HL-60/S4 treated with retinoic acid at 250 ng/mL for 4 days and 3 days (cell line): ENCODE results near the gene PDE4B.

Experiments
- in situ Hi-C: fragments of 300-500 bp; cut with MboI; formaldehyde crosslinking; loops from 2 replicates; pipeline ENCODE4 v1.7.0; 2022; ENCODE audit warnings: low sequenced_read_pairs

Gene PDE4B

DNA sequence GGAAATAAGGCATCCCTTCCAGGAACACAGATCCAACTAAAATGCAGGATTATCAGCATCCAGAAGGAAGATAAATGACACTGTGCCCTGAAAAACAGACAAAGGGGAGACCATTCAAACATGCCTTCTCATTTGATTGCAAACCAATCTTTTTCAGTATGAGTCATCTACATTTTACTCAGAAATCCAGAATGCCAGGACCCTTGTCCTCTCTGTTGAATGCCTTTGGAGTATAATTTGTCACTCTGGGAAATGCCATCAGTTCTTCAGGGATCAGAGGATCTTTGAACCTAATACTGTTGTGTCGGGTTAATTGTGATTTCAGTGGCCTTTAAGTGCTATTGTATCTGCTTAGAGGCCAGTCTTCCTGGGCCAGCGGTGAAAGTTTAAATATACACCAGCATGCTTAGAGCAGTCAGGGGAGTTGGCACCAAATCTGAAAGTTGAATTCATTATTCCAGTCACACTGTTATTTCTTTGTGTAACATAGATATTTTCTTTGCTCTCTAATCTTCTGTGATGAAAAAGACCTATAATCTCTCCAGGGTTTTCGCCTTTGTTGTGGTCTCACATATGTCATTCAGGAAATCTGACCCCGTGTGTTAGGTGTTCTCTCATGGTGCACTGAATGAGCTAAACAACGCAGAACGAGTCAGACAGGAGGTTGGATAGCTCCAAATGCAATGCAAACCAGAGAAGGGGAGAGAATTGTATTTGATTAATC, 376.4 kb downstream of the PDE4B start:
- in situ Hi-C loops, result no loop called here

DNA sequence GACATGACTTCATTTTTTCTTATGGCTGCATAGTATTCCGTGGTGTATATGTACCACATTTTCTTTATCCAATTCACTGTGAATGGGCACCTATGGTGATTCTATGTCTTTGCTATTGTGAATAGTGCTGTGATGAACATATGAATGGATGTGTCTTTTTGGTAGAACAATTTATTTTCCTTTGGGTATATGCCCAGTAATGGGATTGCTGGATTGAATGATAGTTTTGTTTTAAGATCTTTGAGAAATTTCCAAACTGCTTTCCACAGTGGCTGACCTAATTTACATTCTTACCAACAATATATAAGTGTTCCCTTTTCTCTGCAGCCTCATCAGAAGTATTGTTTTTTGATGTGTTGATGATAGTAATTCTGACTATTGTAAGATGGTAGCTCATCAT, 379.6 kb downstream of the PDE4B start:
- in situ Hi-C loops, result no loop called here

DNA sequence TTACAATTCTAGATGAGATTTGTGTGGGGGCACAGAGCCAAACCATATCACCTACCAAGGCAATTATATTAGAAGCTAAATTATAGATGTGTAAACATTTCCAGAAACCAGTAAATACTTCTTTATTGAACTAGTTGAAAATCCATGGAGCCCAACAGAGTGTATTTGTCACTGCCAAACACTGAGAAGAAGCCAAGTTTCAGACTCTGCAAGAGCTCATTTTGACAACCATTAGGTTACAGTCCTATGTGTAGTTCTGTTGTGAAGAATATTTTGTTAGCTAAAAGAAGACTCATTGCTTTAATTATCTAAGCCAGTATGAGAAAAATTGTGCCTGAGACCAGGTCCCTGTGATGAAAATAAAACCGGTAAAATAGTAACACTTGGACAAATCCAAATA, 382.4 kb downstream of the PDE4B start:
- in situ Hi-C loops, result no loop called here

GRCh38 chr1:66175581-66175980, 382.9 kb downstream of the PDE4B start:
- in situ Hi-C loops, result no loop called here

DNA sequence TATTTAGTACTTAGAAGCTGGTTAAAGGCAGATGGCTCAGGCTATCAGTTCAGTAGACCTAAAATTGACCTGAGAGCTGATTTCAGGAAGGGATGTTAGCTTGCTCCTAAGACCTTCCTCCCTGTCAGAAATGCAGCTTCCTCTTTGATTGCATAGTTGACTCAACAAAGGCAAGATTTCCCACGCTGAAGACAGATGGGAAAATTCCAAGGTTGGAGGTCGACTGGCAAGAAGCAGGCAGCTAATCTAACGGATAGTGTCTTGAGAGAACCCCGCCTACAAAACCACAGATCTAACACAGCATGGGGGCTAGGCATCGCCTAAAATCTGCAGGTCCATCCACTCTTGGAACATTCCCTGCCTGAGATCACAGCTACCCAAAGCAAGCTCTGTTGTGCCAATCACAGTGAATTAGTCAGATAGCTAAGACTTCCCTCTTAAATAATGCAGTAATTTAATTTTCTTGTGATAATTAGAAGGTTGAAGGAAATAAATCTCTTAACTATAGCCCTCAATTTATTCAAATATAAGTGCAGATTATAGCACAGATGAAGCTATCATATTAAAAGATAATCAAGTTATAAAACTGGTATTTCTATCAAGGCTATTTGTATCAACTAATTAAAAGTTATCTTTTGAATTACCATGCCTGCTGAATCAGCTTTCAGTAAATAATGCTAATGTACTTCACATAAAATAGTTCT, 383.5 kb downstream of the PDE4B start:
- in situ Hi-C loops, result no loop called here

- in situ Hi-C loops, result no loop called here
These were observed 384.1 kb downstream of the PDE4B start for GRCh38 chr1:66176832-66177231.

GRCh38 chr1:66177510-66177909, 384.8 kb downstream of the PDE4B start:
- in situ Hi-C loops, result no loop called here

- in situ Hi-C loops, result no loop called here
These were observed 389.3 kb downstream of the PDE4B start for GRCh38 chr1:66182026-66182425.

- in situ Hi-C loops, result no loop called here
These were observed 390.0 kb downstream of the PDE4B start for GRCh38 chr1:66182551-66183178.

GRCh38 chr1:66183400-66183799, 390.7 kb downstream of the PDE4B start:
- in situ Hi-C loops, result no loop called here

GRCh38 chr1:66197120-66197519, 404.4 kb downstream of the PDE4B start:
- in situ Hi-C loops, result no loop called here

- in situ Hi-C loops, result no loop called here
These were observed 405.1 kb downstream of the PDE4B start for GRCh38 chr1:66197785-66198184.

DNA sequence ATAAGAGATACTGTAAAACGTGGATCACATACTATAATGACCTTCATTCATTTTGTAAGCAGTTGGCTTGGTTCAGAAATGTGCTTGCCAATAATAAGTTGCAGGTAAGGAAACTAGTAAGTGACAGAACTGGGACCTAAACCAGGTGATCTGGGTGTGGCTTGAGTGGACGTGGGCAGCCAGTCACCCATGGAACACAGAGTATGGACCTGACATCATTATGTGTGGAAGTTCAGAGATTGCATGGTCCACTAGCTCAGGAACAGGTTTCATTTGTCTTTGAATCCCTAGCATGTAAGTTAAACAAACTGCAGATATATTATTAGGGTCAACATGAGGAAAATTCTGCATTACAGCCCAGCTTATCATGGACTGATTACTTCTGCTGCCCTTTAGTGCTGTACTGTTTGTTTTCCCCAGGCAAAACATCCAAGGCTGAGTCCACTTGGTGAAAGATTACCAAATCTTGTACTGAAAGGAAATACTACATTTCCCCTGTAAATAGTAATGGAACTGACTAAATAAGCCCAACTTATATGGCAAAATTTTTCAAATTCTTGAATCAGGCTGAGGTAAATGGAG, 414.0 kb downstream of the PDE4B start:
- in situ Hi-C loops, result no loop called here

DNA sequence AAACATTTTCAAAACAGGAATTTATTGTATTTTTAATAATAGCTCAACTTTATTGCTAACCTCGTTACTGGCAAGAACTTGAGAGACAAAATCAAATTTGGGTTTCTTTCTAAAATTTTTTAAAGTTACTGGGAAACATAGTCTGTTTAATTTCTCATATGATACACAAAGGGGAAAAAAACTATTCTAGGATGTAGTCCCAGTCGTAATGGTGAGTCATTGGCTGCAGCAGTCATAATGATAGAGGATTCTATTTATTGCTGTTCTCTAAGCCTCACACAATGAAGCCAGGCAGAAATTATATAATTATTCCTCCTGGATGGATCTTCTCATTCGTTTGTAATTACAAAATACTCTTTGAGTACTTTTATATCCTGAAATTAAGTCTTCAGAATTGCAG, 414.8 kb downstream of the PDE4B start:
- in situ Hi-C loops, result no loop called here

- in situ Hi-C loops, result no loop called here
These were observed 415.9 kb downstream of the PDE4B start for GRCh38 chr1:66208632-66209031.

GRCh38 chr1:66210635-66211244, 418.0 kb downstream of the PDE4B start:
- in situ Hi-C loops, result no loop called here

GRCh38 chr1:66211521-66211920, 418.8 kb downstream of the PDE4B start:
- in situ Hi-C loops, result no loop called here

DNA sequence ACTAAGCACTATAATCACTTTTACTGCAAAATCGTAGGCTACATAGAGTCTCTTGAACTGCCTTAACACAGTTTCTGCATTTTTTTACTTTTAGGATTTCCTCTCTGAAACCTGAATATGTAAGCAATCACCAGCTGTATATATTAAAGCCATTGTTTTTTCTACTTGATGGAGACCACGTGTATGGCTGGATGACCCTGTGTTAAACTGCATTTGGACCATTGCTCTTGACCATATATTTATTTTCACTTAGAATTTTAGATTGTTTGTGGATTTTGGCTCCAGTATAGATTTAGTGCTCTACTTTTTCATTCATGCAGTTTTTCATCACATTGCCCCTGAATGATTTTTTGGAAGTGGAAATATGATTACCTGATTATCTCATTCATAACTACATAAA, 420.8 kb downstream of the PDE4B start:
- in situ Hi-C loops, result no loop called here

GRCh38 chr1:66214901-66215300, 422.2 kb downstream of the PDE4B start:
- in situ Hi-C loops, result no loop called here

DNA sequence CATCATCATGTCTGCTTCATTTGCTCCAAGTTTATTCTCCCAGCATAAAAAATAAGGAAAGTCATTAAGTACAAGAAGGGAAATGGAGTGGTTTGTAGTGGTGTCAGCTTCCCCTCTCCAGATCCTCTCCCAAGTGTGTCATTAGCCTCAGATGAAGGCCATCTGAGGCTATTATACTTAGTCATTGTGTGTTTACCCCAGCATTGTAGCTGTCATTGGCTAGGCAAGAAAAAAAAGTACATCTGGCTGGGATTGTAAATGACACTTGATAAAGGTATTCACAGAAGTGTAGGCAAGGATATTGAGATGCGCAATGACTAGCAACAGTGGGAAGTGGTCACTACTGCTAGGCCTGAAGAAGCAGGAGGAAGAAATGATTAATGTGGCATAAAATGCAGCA, 424.3 kb downstream of the PDE4B start:
- in situ Hi-C loops, result no loop called here

DNA sequence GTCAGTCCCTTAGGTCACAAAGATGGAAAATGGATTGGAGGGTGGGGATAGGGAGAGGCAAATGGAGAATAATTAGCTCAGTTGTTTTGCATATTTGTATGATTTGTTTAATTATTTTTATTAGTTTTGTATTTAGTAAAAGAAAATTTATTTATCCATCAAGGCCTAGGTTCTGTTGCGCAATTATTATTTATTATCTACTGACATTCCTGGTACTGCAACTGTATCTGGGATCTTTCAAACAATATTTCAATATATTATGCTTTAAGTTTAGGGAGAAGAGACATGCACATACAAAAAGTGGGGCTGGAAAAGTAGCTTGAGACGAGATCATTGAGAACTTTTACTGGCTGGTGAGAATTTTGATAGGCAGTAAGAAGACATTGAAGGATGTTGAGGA, 424.9 kb downstream of the PDE4B start:
- in situ Hi-C loops, result no loop called here
